GM10248 (cell line): ENCODE data around the gene SLC19A2.

ENCODE experiments used
- CTCF ChIA-PET: fragments of 300-600 bp; sonication (Branson Sonifier 250); formaldehyde crosslinking; extraction: SDS; loops from one replicate; lab custom pipeline; 2021; ENCODE audit warnings: antibody characterized with exemption; lab: Yijun Ruan, JAX
- POLR2A ChIA-PET: fragments of 350-650 bp; sonication (Branson Sonifier 250); formaldehyde crosslinking; extraction: SDS; loops from one replicate; lab custom pipeline; 2020; ENCODE audit warnings: antibody characterized with exemption; lab: Yijun Ruan, JAX
- DNase-seq: peaks from one replicate; pipeline ENCODE4 v3.0.0; 2012; ENCODE audit errors: extremely low spot score
- TF ChIP-seq, protein P1 (sequence below): IDR thresholded peaks from 2 replicates; pipeline ENCODE4 v1.5.1; 2012; ENCODE audit warnings: mild to moderate bottlenecking, low read depth; ENCODE audit errors: extremely low read depth, missing control alignments, control extremely low read depth

SLC19A2 gene

DNA sequence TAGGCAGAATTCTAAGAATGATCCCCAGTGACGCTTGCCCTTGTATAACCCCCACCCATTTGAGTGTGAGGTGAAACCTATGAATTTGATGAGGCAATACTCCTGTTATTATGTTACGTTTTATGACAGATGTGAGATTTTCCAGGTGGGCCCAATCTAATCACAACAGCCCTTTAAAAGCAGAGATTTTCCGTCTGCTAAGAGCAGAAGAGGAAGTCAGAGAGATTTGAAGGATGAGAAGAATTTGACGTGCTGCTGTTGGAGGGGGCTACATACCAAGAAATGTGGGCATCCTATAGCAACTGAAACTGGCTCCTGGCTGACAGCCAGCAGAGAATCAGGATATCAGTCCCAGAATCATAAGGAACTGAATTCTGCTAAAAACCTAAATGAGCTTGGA, 2.4 kb upstream of the SLC19A2 start:
- POLR2A ChIA-PET: no interaction called here
- TF ChIP-seq, protein P1, sequence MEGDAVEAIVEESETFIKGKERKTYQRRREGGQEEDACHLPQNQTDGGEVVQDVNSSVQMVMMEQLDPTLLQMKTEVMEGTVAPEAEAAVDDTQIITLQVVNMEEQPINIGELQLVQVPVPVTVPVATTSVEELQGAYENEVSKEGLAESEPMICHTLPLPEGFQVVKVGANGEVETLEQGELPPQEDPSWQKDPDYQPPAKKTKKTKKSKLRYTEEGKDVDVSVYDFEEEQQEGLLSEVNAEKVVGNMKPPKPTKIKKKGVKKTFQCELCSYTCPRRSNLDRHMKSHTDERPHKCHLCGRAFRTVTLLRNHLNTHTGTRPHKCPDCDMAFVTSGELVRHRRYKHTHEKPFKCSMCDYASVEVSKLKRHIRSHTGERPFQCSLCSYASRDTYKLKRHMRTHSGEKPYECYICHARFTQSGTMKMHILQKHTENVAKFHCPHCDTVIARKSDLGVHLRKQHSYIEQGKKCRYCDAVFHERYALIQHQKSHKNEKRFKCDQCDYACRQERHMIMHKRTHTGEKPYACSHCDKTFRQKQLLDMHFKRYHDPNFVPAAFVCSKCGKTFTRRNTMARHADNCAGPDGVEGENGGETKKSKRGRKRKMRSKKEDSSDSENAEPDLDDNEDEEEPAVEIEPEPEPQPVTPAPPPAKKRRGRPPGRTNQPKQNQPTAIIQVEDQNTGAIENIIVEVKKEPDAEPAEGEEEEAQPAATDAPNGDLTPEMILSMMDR: no peak
- no peak for DNase-seq
- CTCF ChIA-PET: interaction anchor here (1.6 kb wide), 1 partner anchor 14 kb away, joined by 3 read pairs; no protein-coding TSS in a partner anchor

DNA sequence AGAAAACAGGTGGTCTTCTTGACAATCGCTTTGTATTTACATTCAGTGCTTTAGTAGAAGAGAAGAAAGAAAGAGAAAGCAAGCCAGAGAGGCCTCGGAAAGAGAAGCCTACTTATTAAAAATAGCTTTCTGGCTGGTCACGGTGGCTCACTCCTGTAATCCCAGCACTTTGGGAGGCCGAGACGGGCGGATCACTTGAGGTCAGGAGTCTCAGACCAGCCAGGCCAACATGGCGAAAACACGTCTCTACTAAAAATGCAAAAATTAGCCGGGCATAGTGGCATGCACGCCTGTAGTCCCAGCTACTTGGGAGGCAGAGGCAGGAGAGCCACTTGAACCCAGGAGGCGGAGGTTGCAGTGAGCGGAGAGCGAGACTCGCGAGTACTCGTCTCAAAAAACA, 1.8 kb upstream of the SLC19A2 start:
- CTCF ChIA-PET: interaction anchor here (1.6 kb wide), 1 partner anchor 13 kb away, joined by 3 read pairs; no protein-coding TSS in a partner anchor
- TF ChIP-seq, protein P1: no peak
- DNase-seq: no peak
- POLR2A ChIA-PET: no interaction called here

- no peak for DNase-seq
- POLR2A ChIA-PET: no interaction called here
- CTCF ChIA-PET: interaction anchor here (1.6 to 1.8 kb wide), 2 partner anchors 13 to 22 kb away, joined by 3 to 4 read pairs; no protein-coding TSS in a partner anchor
- TF ChIP-seq, protein P1: no peak
Observed at GRCh38 chr1:169487133-169487532, 1.4 kb upstream of the SLC19A2 start.

DNA sequence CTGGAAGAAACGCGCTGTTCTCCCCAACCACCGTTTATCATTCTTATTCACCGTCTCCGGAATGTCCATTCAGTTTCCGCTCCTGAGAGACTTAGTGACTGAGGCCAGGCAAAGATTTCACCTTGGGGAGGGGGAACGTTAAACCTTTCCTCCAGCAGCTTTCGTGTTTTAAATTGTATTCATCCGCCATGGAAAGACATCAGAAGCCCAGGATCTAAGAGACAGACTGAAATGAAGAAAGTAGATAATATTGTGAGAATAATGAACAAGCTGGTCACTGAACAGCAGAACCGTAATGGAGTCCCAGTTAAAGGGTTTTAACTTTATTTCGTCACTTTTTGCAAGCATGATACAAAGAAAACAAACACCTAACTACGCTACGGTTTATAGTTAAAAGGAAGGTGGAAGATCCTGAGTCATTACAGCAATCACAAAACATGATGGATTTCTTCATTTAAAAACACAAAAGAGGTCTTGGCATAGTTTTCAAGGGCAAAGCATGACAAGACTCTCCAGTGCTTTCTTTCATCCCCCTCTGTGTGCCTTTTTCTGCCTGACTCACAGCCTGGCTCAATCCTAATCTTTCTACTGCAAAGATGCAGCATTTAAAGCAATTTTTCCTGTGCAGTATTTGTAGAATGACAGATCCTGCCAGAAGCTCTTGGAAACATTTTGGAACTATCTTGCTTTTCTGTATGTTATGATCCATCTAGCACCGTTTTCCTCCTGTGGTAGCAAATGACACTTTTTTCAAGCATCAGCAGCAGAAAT, 722 bp upstream of the SLC19A2 start:
- ChIA-PET POLR2A (interaction anchor here (0.7 kb wide), 1 partner anchor 14 kb away, joined by 3 read pairs; no protein-coding TSS in a partner anchor), CTCF (interaction anchor here (1.2 to 1.8 kb wide), 3 partner anchors 10 to 21 kb away, joined by 3 to 5 read pairs (median 4); no protein-coding TSS in a partner anchor)
- no peak for DNase-seq
- TF ChIP-seq, protein P1: no peak

DNA sequence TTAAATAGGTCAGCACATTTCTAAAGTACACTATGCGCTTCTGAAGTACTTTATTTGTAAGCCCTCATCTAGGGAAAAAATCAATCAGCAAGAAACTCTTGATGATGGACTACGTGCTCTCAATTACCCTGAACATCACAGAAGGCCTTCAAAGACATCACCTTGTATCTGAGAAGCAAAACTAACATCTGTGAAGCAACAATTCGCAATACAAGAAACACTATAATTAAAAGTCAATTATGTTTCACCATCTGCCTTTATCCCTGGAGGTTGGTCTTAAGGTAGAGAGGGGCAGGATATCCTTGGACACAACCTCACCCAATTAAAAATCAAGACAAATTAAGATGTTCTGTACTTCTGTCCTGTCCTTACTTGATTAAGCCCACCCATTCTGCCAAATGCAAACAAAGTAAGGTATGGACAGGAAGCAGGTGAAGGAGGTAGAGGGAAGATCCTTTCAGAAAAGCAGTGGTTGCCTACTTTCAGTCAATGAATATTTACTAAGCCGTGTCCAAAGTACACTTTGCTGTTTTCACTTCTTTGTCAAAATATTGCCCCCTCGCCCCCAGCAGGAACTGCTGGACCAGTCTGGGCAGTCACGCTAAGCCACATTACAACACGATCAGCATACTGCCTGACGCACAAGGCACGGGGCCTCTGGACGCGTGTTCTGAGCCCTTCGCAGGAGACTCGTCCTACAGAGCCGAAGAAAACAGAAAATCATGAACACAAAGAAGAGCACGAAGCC, 887 bp downstream of the SLC19A2 start:
- ChIA-PET POLR2A (no interaction called here), CTCF (no interaction called here)
- DNase-seq: peak; percentile 32
- TF ChIP-seq, protein P1: no peak

DNA sequence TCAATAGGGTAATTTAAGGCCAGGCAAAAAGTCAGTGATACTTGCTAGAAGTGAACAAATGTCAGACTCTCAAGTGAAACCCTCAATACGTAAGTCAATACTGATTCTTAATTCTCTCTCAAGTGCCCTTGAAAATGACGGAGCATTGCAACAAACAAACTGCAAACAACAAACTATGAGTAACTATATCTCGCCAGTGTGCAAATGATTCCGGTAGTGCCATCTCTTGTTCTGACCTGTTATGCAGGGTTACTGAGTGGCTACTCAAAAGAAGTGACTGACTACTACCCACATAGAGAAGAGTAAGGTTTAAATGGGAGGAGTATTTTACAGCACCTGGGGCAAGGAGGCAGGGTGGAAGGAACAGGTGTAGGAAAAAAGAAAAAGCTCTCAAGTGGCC, 1.6 kb downstream of the SLC19A2 start:
- TF ChIP-seq, protein P1: no peak
- ChIA-PET POLR2A (no interaction called here), CTCF (no interaction called here)
- no peak for DNase-seq
